ENCODE measurements around the gene MYO18B.

GRCh38 chr22:26047516-26047915, 305.5 kb downstream of the MYO18B start:
- TF ChIP-seq EZH2 (IDR thresholded peaks at IDR 0.05; ENCODE audit: insufficient read depth, low read length) (no peak), CTCF (IDR thresholded peaks at IDR 0.05; ENCODE audit: insufficient read depth, low read depth, low read length) (no peak)

Measured in astrocyte (in vitro differentiated cells and primary cell).